Measurements from ENCODE around the gene ANKRD22.

DNA sequence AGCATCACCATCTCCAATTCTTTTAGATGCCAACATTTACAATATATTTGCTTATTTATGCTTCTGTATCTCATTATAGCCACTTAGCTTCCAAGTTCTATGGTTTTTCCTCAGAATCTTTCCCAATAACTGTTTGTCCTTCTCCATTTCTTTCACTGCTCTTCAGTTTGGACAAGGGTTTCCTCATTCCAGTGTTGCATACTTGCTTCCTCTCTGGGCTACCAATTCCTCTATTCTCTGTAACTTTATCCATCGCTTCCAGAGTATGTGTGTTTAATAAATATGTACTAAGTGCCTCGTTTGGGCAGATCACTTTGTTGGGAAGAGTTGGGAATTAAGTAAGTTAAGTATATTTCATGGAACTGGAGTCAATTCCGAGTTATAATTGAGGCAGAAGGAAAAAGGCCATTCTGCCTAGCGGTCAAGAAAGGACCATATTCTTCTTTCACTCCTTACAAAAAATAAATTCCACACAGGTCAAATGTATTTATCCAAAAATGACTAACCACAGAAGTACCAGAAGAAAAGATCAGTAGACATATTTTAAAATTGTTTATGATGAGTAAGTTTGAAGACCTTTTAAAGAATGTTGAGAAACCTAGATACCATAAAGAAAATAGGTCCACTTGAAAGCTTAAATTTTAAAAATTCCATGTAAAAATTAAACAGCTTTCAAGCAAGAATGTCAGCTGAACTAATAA lies 39.2 kb upstream of the ANKRD22 start:
- TF ChIP-seq, protein P1, sequence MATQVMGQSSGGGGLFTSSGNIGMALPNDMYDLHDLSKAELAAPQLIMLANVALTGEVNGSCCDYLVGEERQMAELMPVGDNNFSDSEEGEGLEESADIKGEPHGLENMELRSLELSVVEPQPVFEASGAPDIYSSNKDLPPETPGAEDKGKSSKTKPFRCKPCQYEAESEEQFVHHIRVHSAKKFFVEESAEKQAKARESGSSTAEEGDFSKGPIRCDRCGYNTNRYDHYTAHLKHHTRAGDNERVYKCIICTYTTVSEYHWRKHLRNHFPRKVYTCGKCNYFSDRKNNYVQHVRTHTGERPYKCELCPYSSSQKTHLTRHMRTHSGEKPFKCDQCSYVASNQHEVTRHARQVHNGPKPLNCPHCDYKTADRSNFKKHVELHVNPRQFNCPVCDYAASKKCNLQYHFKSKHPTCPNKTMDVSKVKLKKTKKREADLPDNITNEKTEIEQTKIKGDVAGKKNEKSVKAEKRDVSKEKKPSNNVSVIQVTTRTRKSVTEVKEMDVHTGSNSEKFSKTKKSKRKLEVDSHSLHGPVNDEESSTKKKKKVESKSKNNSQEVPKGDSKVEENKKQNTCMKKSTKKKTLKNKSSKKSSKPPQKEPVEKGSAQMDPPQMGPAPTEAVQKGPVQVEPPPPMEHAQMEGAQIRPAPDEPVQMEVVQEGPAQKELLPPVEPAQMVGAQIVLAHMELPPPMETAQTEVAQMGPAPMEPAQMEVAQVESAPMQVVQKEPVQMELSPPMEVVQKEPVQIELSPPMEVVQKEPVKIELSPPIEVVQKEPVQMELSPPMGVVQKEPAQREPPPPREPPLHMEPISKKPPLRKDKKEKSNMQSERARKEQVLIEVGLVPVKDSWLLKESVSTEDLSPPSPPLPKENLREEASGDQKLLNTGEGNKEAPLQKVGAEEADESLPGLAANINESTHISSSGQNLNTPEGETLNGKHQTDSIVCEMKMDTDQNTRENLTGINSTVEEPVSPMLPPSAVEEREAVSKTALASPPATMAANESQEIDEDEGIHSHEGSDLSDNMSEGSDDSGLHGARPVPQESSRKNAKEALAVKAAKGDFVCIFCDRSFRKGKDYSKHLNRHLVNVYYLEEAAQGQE (IDR thresholded peaks at IDR 0.05; ENCODE audit: low read depth, low read length): no peak
- TF ChIP-seq WRNIP1 (IDR thresholded peaks at IDR 0.05; ENCODE audit: borderline replicate concordance, low read depth, low read length): no peak
- no peak for TF ChIP-seq HCFC1 (IDR thresholded peaks at IDR 0.05; ENCODE audit: low read length)
- TF ChIP-seq EP300 (IDR thresholded peaks at IDR 0.05; ENCODE audit: borderline replicate concordance in 1 of 2, control insufficient read depth in 1 of 2, low read depth in 2 of 2, low read length in 2 of 2): no peak
- TF ChIP-seq RAD21 (IDR thresholded peaks at IDR 0.05; ENCODE audit: insufficient read depth, low read depth, low read length): no peak
- TF ChIP-seq, protein P2, sequence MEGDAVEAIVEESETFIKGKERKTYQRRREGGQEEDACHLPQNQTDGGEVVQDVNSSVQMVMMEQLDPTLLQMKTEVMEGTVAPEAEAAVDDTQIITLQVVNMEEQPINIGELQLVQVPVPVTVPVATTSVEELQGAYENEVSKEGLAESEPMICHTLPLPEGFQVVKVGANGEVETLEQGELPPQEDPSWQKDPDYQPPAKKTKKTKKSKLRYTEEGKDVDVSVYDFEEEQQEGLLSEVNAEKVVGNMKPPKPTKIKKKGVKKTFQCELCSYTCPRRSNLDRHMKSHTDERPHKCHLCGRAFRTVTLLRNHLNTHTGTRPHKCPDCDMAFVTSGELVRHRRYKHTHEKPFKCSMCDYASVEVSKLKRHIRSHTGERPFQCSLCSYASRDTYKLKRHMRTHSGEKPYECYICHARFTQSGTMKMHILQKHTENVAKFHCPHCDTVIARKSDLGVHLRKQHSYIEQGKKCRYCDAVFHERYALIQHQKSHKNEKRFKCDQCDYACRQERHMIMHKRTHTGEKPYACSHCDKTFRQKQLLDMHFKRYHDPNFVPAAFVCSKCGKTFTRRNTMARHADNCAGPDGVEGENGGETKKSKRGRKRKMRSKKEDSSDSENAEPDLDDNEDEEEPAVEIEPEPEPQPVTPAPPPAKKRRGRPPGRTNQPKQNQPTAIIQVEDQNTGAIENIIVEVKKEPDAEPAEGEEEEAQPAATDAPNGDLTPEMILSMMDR (IDR thresholded peaks at IDR 0.05 in 2 of 3, conservative IDR thresholded peaks at IDR 0.05 in 1 of 3; ENCODE audit: control insufficient read depth in 2 of 3, extremely low read depth in 1 of 3, insufficient read depth in 1 of 3, low read depth in 3 of 3, low read length in 3 of 3): no peak
- no peak for TF ChIP-seq JUNB (IDR thresholded peaks at IDR 0.05)

Measured in GM12878 (cell line).